Ureter (tissue), 1 donor: ENCODE results near the gene AGAP1. TPM values are rescaled to one million over a fixed set of nuclear protein-coding genes. Genes with fewer than 3 reads are reported as not detected.

Experiments
- DNase-seq: peaks from one replicate; pipeline ENCODE4 v3.0.0-alpha.2; 2020; ENCODE audit warnings: low spot score
- total RNA-seq: library from RNA; stranded (reverse); gene quantifications from one replicate; pipeline ENCODE4 v1.2.4, GENCODE V29; 2023
- donor health status: DM: yes; HTN: yes; CAD: no.

The AGAP1 gene
- total RNA-seq, 1 donor from 2014 or later = 43.2 TPM

DNA sequence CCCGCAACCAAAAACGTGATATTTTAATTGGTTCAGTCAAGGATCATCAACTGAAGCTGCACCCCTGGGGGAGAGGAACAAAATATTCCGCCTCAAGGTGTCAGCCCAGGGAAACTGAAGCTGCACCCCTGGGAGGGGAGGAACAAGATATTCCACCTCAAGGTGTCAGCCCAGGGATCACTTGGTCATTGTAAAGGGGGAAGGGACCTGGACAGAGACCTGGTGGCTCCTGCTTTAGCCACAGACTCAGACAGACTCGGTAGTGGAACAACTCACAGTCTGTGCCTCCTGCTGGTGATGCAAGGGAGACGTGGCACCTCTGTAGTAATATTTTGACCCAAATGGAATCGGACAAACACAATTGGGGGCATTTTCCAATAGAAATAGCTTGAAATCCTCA lies 599.3 kb downstream of the AGAP1 start:
- DNase-seq = no peak

- DNase-seq = no peak
These were observed 601.7 kb downstream of the AGAP1 start for GRCh38 chr2:236095504-236095903.

DNA sequence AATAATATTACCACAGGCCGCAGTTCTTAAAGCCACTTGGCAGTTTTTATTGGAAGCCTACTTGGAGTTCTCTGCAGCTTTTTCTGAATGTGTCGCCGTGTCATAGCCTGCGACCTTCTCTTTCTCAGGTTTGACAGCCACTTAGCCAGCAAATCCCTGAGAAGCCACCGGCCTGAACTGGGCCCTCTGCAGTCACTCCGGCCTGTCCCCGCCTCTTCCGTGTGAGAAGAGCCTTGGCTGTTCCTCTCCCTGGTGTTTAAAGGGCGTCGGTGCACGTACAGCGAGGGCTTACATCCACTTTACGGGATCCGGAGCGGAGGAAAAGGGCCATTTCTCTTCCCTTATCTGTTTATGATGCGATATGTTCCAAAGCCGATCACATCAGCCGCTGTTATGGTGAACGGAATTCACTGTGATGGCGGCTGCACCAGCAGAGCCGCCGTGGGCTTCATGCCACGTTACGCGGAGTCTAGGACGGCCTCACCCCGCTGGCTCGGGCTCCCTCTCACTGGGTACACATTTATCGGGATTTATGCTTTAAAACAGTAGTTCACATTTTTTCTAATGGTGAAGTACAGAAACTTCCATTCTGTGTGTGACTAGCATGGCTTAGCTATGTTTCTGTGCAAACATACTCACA lies 607.6 kb downstream of the AGAP1 start:
- no peak for DNase-seq

DNA sequence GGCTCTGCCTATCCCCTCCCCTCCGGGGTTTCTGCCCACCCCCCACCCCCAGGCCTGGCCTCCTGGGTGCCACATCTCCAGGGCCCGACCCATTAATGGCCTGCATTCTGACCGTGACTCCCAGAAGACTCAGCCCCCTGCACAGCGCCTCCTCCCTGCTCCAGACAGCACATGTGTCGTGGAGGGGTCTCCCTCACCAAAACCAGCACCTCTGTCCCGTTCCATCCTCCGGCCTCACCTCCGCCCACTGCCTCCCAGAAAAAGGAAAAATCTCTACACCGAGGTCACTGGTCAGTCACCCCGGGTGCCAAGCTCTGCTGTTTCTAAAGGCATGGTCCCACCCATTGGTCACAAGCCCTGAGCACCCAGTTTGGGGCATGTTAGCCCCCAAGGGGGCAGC lies 609.1 kb downstream of the AGAP1 start:
- no peak for DNase-seq

- DNase-seq = no peak
These were observed 610.1 kb downstream of the AGAP1 start for GRCh38 chr2:236103981-236104380.

- DNase-seq = no peak
These were observed 612.2 kb downstream of the AGAP1 start for GRCh38 chr2:236105955-236106607.

DNA sequence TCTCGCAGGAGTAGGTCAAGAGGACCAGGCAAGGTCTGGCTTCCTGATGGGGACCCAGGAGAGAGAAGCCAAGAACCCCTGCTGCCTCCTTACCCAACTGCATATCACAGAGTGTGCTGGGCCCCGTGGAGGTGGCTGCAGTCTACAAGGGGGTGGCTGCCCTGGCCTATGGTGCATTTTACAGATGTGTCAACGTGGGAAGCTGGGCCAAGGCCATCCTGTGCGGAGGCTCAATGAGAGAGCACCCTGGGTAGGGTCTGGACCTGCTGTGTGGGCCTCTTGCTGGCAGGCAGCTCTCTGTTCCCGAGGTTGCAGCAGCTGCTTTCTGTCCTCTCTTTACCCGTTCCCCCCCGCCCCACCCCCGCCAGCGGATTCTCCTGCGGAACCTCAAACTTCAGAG lies 612.9 kb downstream of the AGAP1 start:
- DNase-seq = no peak

DNA sequence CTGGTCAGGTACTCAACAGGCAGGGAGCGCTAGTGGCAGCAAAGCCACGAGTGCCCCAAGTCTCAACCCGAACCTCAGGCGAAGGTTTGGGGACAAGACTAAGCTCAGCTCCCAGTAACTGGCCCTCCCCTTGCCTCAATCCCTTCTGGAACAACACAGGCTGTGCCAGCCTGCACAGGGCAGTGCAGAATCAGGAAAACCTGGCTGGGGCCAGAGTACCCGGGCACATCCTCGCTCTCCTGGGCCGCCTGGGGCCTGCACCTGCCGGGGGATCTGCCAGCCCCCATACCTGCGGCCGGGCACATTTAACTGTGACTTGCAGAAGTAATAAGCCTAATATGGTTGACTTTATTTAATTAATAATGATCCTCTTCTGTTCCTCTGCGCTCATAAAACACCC lies 613.7 kb downstream of the AGAP1 start:
- DNase-seq = no peak

GRCh38 chr2:236107942-236108625 lies 614.2 kb downstream of the AGAP1 start:
- no peak for DNase-seq

DNA sequence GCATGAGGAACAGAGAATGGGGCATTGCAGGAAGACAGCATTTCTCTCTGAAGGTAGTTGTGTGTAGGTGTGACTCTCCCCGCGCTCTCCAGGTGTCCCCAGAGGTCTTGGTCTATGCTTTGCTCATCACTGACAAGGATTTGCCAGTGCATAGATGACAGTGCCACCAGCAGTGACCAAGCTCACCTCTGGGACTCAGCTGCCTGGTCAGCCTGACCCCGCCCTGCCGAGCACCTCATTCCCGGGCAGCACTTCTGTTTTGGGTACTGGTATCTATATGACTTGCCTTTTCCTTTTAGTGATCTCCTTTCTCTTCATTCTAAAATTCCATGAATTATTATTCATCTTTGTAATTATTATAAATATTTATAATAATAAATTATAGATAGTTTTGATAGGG lies 615.2 kb downstream of the AGAP1 start:
- DNase-seq = no peak

DNA sequence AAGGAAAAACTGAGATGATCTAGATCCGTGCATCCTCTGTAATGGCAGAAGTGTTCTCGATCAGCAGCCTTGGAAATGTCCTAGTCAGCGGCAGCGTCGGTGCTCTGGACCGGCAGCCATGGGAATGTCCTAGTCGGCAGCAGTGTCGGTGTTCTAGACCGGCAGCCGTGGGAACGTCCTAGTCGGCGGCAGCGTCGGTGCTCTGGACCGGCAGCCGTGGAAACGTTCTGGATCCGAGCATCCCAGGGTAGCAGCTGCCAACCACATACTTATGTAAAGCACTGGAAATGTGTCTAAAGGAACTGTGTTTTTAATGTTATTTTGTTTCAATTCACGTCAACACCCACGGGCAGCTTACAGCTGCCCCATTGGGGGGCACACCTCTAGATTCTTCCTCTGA lies 615.6 kb downstream of the AGAP1 start:
- no peak for DNase-seq

DNA sequence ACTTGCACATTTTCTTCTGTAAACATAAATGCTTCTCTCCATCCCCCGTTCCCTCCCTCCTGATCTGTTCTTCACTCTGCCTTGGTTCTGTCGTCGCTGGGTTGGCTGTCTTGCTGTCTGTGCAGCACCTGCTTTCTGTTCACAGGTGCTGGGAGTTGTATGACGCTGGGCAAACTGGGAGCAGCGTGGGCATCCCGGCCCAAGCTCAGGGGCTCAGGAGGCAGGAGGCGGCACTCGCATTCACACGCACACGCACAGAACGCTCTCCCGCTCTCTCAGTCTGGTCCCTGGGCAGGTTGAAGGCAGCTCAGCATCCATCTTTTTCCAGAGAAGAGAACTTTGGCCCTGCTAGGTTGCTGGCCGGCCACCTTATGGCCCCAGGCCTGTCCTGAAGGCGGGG lies 618.6 kb downstream of the AGAP1 start:
- no peak for DNase-seq

DNA sequence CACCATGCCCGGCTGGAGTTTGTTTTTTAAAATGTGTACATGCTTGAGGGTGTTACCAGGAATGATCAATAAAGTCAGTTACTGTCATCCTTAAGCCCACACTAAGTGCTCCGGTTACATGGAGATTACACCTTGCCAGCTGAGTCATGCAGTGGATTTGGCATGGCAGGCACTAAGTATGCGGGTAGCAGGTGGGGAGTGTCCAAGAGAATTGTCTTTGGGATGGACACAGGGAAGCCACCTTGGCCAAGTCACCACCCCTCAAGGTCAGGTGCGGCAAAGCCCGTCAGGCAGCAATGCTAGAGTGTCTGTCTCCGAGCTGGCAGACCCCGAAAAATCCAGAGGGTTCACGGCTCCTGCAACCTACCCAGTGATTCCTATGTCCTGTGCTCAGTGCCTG lies 619.6 kb downstream of the AGAP1 start:
- no peak for DNase-seq

DNA sequence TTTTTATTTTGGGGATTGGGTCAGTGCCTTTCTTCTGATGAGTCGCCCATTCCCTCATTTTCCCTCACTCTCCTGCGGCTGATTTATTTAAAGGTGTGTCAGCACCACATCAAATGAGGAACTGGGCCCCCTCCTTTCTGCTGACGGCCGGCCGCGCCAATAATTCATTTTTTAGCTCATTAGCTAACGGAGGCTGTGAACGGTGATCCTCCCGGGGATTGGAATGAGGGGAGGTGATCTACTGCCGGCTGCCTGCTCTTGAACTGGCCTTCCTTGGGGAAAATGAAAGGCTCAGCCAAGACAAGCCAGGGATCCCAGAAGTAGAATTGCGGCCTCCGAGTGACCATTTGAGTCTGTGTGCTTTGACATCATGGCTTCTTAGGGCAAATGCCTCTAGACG lies 620.1 kb downstream of the AGAP1 start:
- no peak for DNase-seq

- DNase-seq = no peak
These were observed 621.1 kb downstream of the AGAP1 start for GRCh38 chr2:236114959-236115358.

DNA sequence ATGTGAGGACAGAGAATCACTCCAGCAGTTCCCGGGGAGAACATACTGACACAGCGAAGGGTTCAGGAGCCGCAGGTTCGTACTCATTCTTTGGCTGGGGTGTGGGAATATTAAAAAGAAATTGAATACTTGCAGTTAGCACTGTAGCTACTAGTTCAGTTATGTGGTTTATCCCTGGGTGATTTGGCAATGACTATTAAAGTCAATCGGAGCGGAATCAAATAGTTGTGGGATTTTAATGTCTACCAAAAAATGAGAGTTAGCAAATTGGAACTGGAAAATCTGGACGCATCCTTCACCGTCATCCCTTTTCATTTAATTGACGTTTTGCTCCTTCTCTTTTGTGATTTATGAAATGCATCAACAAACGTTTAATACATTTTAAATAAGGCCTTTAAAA lies 623.6 kb downstream of the AGAP1 start:
- no peak for DNase-seq

DNA sequence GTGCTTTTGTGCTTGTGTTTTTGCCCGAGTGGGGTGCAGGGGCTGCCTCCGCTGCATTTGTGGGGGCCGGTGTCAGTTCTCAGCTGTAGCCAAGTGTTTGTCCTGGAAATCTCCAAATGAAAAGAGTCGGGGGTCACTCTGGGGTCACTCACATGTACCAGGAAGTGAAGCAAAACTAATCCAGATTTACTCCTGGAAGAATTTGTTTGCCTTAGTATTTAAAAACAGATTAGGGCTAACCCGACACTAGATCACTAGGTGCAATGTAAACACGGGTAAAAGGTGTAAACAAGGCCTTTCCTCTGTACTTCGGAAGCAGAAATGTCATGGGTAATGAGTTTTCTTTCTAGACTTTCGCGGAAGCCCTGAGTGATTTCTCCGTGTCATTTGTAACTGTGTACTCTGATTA lies 624.0 kb downstream of the AGAP1 start:
- no peak for DNase-seq

GRCh38 chr2:236119003-236119402 lies 625.2 kb downstream of the AGAP1 start:
- no peak for DNase-seq

- no peak for DNase-seq
These were observed 625.6 kb downstream of the AGAP1 start for GRCh38 chr2:236119476-236119875.

DNA sequence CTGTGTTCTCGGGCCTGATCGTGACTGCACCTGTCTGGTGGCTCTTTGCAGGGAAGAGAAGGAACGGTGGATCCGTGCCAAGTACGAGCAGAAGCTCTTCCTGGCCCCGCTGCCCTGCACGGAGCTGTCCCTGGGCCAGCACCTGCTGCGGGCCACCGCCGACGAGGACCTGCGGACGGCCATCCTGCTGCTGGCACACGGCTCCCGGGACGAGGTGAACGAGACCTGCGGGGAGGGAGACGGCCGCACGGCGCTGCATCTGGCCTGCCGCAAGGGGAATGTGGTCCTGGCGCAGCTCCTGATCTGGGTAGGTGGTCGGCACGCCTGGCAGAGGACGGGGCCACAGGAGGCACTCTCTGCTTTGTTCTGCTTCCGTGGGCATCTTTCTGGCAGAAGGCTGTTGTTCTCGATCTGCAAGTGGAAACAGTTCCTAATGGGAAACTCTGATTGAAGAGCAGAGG lies 626.3 kb downstream of the AGAP1 start:
- no peak for DNase-seq

GRCh38 chr2:236120829-236121228 lies 627.0 kb downstream of the AGAP1 start:
- DNase-seq = no peak

GRCh38 chr2:236121546-236121945 lies 627.7 kb downstream of the AGAP1 start:
- no peak for DNase-seq

- no peak for DNase-seq
These were observed 628.4 kb downstream of the AGAP1 start for GRCh38 chr2:236122236-236122635.
